GM23248 (cell line): ENCODE measurements around the gene VPS37B. TPM values are rescaled to one million over a fixed set of nuclear protein-coding genes. Genes with fewer than 3 reads are reported as not detected.
"Not testable (repeated sequence)": the region's sequence is repeated elsewhere in the genome, so short reads cannot be mapped to it uniquely, and the experiment has no call there.

Experiments used
- DNase-seq: peaks from one replicate; pipeline ENCODE4 v3.0.0-alpha.2; 2015
- H2AFZ ChIP-seq: fragments of 200-600 bp; sonication (generic); 2 replicates; pipeline ENCODE4 v1.6.1; 2016; ENCODE audit warnings: antibody characterized with exemption
- H3F3A ChIP-seq: fragments of 200-600 bp; sonication (generic); 2 replicates; pipeline ENCODE4 v1.6.1; 2016; ENCODE audit warnings: mild to moderate bottlenecking, antibody characterized with exemption, mixed run types; ENCODE audit not compliant: insufficient read depth
- H3K27ac ChIP-seq: fragments of 200-600 bp; sonication (generic); 2 replicates; pipeline ENCODE4 v1.5.1; 2016; ENCODE audit warnings: mild to moderate bottlenecking
- H3K27me3 ChIP-seq: fragments of 200-600 bp; sonication (generic); replicated peaks from 2 replicates; pipeline ENCODE4 v1.6.1; 2016; ENCODE audit warnings: mild to moderate bottlenecking; ENCODE audit not compliant: insufficient read depth
- H3K36me3 ChIP-seq: fragments of 200-600 bp; sonication (generic); 2 replicates; pipeline ENCODE4 v1.6.1; 2016; ENCODE audit warnings: low read depth, mild to moderate bottlenecking
- H3K4me1 ChIP-seq: fragments of 200-600 bp; sonication (generic); 2 replicates; pipeline ENCODE4 v1.6.1; 2016; ENCODE audit warnings: mild to moderate bottlenecking; ENCODE audit not compliant: insufficient read depth
- H3K4me2 ChIP-seq: fragments of 200-600 bp; sonication (generic); one replicate; pipeline ENCODE4 v1.6.1; 2016; ENCODE audit warnings: mild to moderate bottlenecking; ENCODE audit not compliant: unreplicated experiment
- H3K4me3 ChIP-seq: fragments of 200-600 bp; sonication (generic); 2 replicates; pipeline ENCODE4 v1.5.1; 2016; ENCODE audit warnings: mild to moderate bottlenecking
- H3K79me2 ChIP-seq: fragments of 200-600 bp; sonication (generic); 2 replicates; pipeline ENCODE4 v1.6.1; 2016; ENCODE audit warnings: mild to moderate bottlenecking; ENCODE audit not compliant: insufficient read depth
- H3K9ac ChIP-seq: fragments of 200-600 bp; sonication (generic); 2 replicates; pipeline ENCODE4 v1.6.1; 2016; ENCODE audit warnings: mild to moderate bottlenecking
- H3K9me2 ChIP-seq: fragments of 200-600 bp; sonication (generic); 2 replicates; pipeline ENCODE4 v1.6.1; 2016; ENCODE audit warnings: mixed run types, mild to moderate bottlenecking, moderate library complexity; ENCODE audit not compliant: insufficient read depth
- H3K9me3 ChIP-seq: fragments of 200-600 bp; sonication (generic); one replicate; pipeline ENCODE4 v1.6.1; 2017; ENCODE audit warnings: low read depth
- H4K20me1 ChIP-seq: fragments of 200-600 bp; sonication (generic); 2 replicates; pipeline ENCODE4 v1.6.0; 2016; ENCODE audit not compliant: insufficient read depth
- EZH2 ChIP-seq: fragments of 200-600 bp; sonication (generic); IDR thresholded peaks from 2 replicates; pipeline ENCODE4 v1.6.1; 2018; ENCODE audit warnings: antibody characterized with exemption, mild to moderate bottlenecking; ENCODE audit not compliant: insufficient read depth, poor library complexity, severe bottlenecking
- EZH2phosphoT487 ChIP-seq: fragments of 200-600 bp; sonication (generic); IDR thresholded peaks from 2 replicates; pipeline ENCODE4 v1.6.1; 2018; ENCODE audit warnings: antibody characterized with exemption, moderate library complexity, mild to moderate bottlenecking, low read depth; ENCODE audit not compliant: insufficient read depth
- WGBS, 2 experiments: methylation state at CpG; one replicate each; pipeline ENCODE4 v1.1.6; 2015 to 2017; ENCODE audit warnings: low lambda C conversion rate in 2 of 2, low coverage in 1 of 2; ENCODE audit errors: missing lambda C conversion rate in 2 of 2; 5-methylcytosine and 5-hydroxymethylcytosine counted together
- in situ Hi-C: fragments of 300-500 bp; cut with MboI; formaldehyde crosslinking; loops from 2 replicates; pipeline ENCODE4 v1.15.0; 2020
- polyA plus RNA-seq: library from polyadenylated mRNA; unstranded; fragments of >200 nt; fragmentation: Nextera tagmentation; extraction: Ambion mirVana; gene quantifications from 2 replicates; pipeline ENCODE4 v1.2.1, GENCODE V29; 2016
- total RNA-seq: library from RNA; depleted of rRNA; stranded (reverse); fragments of >200 nt; shearing (Covaris generic); gene quantifications from 2 replicates; pipeline ENCODE4 v1.2.3, GENCODE V29; 2014; rRNA removed

The VPS37B gene, protein sequence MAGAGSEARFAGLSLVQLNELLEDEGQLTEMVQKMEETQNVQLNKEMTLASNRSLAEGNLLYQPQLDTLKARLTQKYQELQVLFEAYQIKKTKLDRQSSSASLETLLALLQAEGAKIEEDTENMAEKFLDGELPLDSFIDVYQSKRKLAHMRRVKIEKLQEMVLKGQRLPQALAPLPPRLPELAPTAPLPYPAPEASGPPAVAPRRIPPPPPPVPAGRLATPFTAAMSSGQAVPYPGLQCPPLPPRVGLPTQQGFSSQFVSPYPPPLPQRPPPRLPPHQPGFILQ
- total RNA-seq (26.1 and 31.3 TPM in 2 replicates), polyA plus RNA-seq (19.1 and 19.9 TPM in 2 replicates)

DNA sequence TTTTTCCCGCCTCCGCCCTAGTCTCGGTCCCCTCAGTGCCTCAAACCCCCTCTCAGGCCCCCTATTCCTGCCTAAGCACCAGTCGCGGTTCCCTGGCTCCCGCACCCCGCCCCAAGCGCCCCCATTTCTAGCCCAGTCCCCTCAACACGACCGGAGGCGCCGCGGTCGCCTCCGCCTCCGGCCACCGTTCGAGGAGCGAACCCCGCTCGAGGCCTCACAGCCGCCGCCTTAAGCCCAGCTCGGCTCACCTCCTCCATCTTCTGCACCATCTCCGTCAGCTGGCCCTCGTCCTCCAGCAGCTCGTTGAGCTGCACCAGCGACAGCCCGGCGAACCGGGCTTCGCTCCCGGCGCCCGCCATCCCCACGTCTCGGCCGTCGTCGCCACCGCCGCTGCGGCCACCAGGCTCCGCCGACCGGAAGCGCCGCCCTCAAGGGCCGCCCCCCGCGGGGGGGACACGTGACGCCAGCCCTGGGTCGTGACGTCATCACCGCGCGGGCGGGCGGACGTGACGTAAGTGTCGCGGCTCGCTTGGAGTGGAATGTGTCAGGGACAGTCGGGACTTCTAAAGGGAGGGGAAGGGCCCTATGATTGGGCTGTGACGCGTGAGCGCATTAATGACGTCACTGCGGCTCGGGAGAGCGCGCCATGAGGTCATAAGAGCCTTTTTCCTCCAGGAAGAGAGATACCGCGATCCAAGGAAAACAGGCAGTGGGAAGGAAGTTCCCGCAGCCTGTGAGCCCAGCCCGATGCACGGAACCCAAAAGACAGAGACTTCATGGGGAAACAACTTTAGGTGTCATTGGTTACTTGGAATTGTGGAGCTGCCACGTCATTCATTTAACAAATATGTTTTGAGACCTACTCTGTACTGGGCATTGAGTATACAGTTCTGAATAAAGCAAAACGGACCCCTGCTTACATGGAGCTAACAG lies at the start of gene VPS37B:
TSS of gene VPS37B (minus strand) at position 421 of the 933 bp plus-strand sequence. CDS start at position 359, 62 bp downstream.
- TF ChIP-seq EZH2phosphoT487, result no peak
- no peak for TF ChIP-seq EZH2
- in situ Hi-C loops, result no loop called here
- peaks cover 55% of the 10 kb centered on the region for H3F3A ChIP-seq
- DNase-seq, result peak; percentile 92
- WGBS, 2 experiments, result 6% methylated on average over 56 to 81 of the region's 81 CpGs
- H3K27me3 ChIP-seq, result no peaks in the 10 kb centered on the region
- peaks cover 48% of the 10 kb centered on the region for H3K79me2 ChIP-seq
- H3K4me1 ChIP-seq, result peaks cover 49% of the 10 kb centered on the region
- peak within 1 kb of the TSS; percentile 57 for H3K27ac ChIP-seq
- peak within 1 kb of the TSS; percentile 90 for H3K4me3 ChIP-seq
- no peaks in the 10 kb centered on the region for H3K9me2 ChIP-seq
- peaks cover 4% of the 10 kb centered on the region; the same call in 1 of the 2 replicates for H4K20me1 ChIP-seq
- H3K36me3 ChIP-seq, result no peaks in the 10 kb centered on the region
- no peaks in the 10 kb centered on the region for H3K9me3 ChIP-seq
- H3K4me2 ChIP-seq, result peak within 1 kb of the TSS; percentile 92
- peak within 1 kb of the TSS; percentile 76 for H2AFZ ChIP-seq
- peak within 1 kb of the TSS; percentile 96 for H3K9ac ChIP-seq

GRCh38 chr12:122944605-122945592 lies 49.0 kb upstream of the VPS37B start:
- Histone ChIP-seq H3K36me3 (no peaks in the 10 kb centered on the region), H2AFZ (no peak overlapping the region), H3K9ac (no peak overlapping the region), H3K9me2 (no peaks in the 10 kb centered on the region), H3K79me2 (no peaks in the 10 kb centered on the region), H3K9me3 (no peaks in the 10 kb centered on the region), H3K4me3 (no peak overlapping the region), H3F3A (peaks cover 6% of the 10 kb centered on the region), H3K27ac (no peak overlapping the region), H3K4me1 (peaks cover 28% of the 10 kb centered on the region), H4K20me1 (no peaks in the 10 kb centered on the region), H3K4me2 (no peak overlapping the region), H3K27me3 (no peaks in the 10 kb centered on the region)
- WGBS, 2 experiments, result 57 to 60% methylated on average over 14 of the region's 14 CpGs
- in situ Hi-C loops, result no loop called here
- DNase-seq, result peak; percentile 64
- TF ChIP-seq EZH2 (no peak), EZH2phosphoT487 (no peak)

GRCh38 chr12:122943196-122943595 lies 47.3 kb upstream of the VPS37B start:
- 73 to 78% methylated on average over 13 of the region's 13 CpGs for WGBS, 2 experiments
- Histone ChIP-seq H3K9me3 (no peaks in the 10 kb centered on the region), H3K4me3 (no peak overlapping the region), H2AFZ (no peak overlapping the region), H3K9ac (no peak overlapping the region), H3F3A (peaks cover 6% of the 10 kb centered on the region), H3K4me2 (no peak overlapping the region), H3K9me2 (no peaks in the 10 kb centered on the region), H3K79me2 (no peaks in the 10 kb centered on the region), H3K4me1 (peaks cover 28% of the 10 kb centered on the region), H3K27me3 (no peaks in the 10 kb centered on the region), H4K20me1 (no peaks in the 10 kb centered on the region), H3K27ac (no peak overlapping the region), H3K36me3 (no peaks in the 10 kb centered on the region)
- no peak for TF ChIP-seq EZH2
- TF ChIP-seq EZH2phosphoT487, result no peak
- DNase-seq, result peak; percentile 13
- in situ Hi-C loops, result no loop called here

DNA sequence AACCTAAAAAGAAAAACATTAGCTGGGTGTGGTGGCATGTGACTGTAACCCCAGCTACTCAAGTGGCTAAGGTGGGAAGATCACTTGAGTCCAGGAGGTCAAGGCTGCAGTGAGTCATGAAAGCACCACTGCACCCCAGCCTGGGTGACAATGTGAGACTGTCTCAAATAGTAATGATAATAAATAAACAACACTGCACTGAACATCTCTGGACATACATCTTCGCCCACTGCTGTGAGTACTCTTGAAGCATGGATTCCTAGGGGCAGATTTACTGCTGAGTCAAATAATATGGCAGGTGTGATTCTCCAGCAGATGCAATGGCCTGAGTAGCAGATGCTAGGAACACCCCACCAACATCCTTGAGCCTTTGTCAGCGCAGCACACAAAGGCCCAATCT lies 46.7 kb upstream of the VPS37B start:
- in situ Hi-C loops, result no loop called here
- TF ChIP-seq EZH2phosphoT487 (no peak), EZH2 (no peak)
- Histone ChIP-seq H3K9me3 (no peaks in the 10 kb centered on the region), H3K4me2 (no peak overlapping the region), H3K9me2 (no peaks in the 10 kb centered on the region), H3K27me3 (no peaks in the 10 kb centered on the region), H2AFZ (no peak overlapping the region), H3K9ac (no peak overlapping the region), H3K79me2 (no peaks in the 10 kb centered on the region), H3K27ac (no peak overlapping the region), H3K4me3 (no peak overlapping the region), H3F3A (peaks cover 6% of the 10 kb centered on the region), H4K20me1 (no peaks in the 10 kb centered on the region), H3K36me3 (no peaks in the 10 kb centered on the region), H3K4me1 (peaks cover 28% of the 10 kb centered on the region)
- whole genome bisulfite sequencing, 2 experiments, result 93 to 100% methylated on average over 2 of the region's 2 CpGs
- DNase-seq, result no peak

DNA sequence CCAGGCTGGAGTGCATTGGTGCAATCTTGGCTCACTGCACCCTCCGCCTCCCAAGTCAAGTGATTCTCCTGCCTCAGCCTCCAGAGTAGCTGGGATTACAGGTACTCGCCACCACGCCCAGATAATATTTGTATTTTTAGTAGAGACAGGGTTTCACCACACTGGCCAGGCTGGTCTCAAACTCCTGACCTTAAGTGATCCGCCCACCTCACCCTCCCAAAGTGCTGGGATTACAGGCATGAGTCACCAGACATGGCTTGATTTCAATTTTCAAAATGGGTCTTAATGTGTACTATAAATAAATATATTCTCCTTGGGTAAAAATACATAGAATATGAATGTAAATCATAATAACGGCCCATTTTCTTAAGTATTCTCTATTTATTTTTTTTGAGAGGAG lies 45.4 kb upstream of the VPS37B start:
- H3K4me2 ChIP-seq, H2AFZ ChIP-seq, H3F3A ChIP-seq, H3K9me2 ChIP-seq, H3K27ac ChIP-seq, H3K9me3 ChIP-seq, H3K9ac ChIP-seq, H3K27me3 ChIP-seq, H4K20me1 ChIP-seq, H3K4me3 ChIP-seq, H3K79me2 ChIP-seq, H3K36me3 ChIP-seq, in situ Hi-C loops: not testable (repeated sequence)
- WGBS, 2 experiments, result 91 to 92% methylated on average over 4 to 5 of the region's 5 CpGs
- peak; percentile 30 for DNase-seq
- peaks cover 17% of the 10 kb centered on the region for H3K4me1 ChIP-seq
